HS-5 (cell line): ENCODE results near the gene PDS5B.

Source experiments
- DNase-seq: peaks from one replicate; pipeline ENCODE4 v3.0.0-alpha.2; 2012; ENCODE audit warnings: low read depth

The PDS5B gene

GRCh38 chr13:32588736-32589135 lies 2.5 kb downstream of the PDS5B start:
- DNase-seq: no peak

- DNase-seq: no peak
These were observed 3.2 kb downstream of the PDS5B start for GRCh38 chr13:32589471-32589870.

GRCh38 chr13:32590266-32590665 lies 4.0 kb downstream of the PDS5B start:
- no peak for DNase-seq

- no peak for DNase-seq
These were observed 5.8 kb downstream of the PDS5B start for GRCh38 chr13:32592082-32592481.

GRCh38 chr13:32594157-32594738 lies 8.0 kb downstream of the PDS5B start:
- DNase-seq: no peak

GRCh38 chr13:32595306-32595705 lies 9.1 kb downstream of the PDS5B start:
- DNase-seq: no peak

- no peak for DNase-seq
These were observed 14.6 kb downstream of the PDS5B start for GRCh38 chr13:32600890-32601289.

GRCh38 chr13:32609428-32609827 lies 23.2 kb downstream of the PDS5B start:
- no peak for DNase-seq

GRCh38 chr13:32610538-32610937 lies 24.3 kb downstream of the PDS5B start:
- no peak for DNase-seq

- DNase-seq: no peak
These were observed 24.7 kb downstream of the PDS5B start for GRCh38 chr13:32610977-32611376.

- no peak for DNase-seq
These were observed 30.7 kb downstream of the PDS5B start for GRCh38 chr13:32616883-32617511.

- no peak for DNase-seq
These were observed 36.6 kb downstream of the PDS5B start for GRCh38 chr13:32622827-32623226.

- no peak for DNase-seq
These were observed 38.2 kb downstream of the PDS5B start for GRCh38 chr13:32624441-32624840.

GRCh38 chr13:32627793-32628192 lies 41.5 kb downstream of the PDS5B start:
- DNase-seq: no peak

- no peak for DNase-seq
These were observed 43.1 kb downstream of the PDS5B start for GRCh38 chr13:32629313-32629712.

- no peak for DNase-seq
These were observed 43.6 kb downstream of the PDS5B start for GRCh38 chr13:32629866-32630265.

- DNase-seq: no peak
These were observed 46.2 kb downstream of the PDS5B start for GRCh38 chr13:32632343-32632909.

- DNase-seq: no peak
These were observed 50.5 kb downstream of the PDS5B start for GRCh38 chr13:32636711-32637110.

- DNase-seq: no peak
These were observed 52.5 kb downstream of the PDS5B start for GRCh38 chr13:32638739-32639138.

- no peak for DNase-seq
These were observed 53.4 kb downstream of the PDS5B start for GRCh38 chr13:32639502-32640105.

GRCh38 chr13:32642316-32642715 lies 56.1 kb downstream of the PDS5B start:
- no peak for DNase-seq

- no peak for DNase-seq
These were observed 56.6 kb downstream of the PDS5B start for GRCh38 chr13:32642858-32643257.

GRCh38 chr13:32645854-32646253 lies 59.6 kb downstream of the PDS5B start:
- DNase-seq: no peak
